Measurements from ENCODE around the gene SNCG.

DNA sequence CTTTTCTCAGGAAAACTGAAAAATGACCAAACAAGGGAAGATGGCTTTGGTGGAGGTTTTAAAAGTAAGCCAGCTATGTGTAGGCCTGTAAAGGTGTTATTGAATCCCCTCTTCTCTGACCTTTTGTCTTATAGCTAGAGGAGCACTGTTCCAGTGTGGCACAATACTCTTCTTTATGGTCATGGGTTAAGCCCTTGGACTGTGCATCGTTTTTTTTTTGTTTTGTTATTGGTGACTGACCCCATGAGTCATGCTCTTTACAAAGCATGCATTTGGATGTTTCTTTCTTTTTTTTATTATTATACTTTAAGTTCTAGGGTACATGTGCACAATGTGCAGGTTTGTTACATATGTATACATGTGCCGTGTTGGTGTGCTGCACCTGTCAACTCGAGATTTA lies 42.1 kb downstream of the SNCG start:
- no peak for TF ChIP-seq CTCF (conservative IDR thresholded peaks at IDR 0.05 in 1 of 2, IDR thresholded peaks at IDR 0.05 in 1 of 2; ENCODE audit: extremely low read depth in 1 of 2, insufficient read depth in 1 of 2, low read depth in 1 of 2, low read length in 2 of 2)
- no peak for TF ChIP-seq EZH2 (IDR thresholded peaks at IDR 0.05; ENCODE audit: borderline replicate concordance, low read length)
